HG02623 (cell line): ENCODE results near the gene HGD.

Experiments
- ATAC-seq: cut with Tn5 transposase; IDR thresholded peaks from one replicate; pipeline ENCODE4 v1.9.1; 2021; ENCODE audit warnings: moderate library complexity; ENCODE audit not compliant: unreplicated experiment

The HGD gene

DNA sequence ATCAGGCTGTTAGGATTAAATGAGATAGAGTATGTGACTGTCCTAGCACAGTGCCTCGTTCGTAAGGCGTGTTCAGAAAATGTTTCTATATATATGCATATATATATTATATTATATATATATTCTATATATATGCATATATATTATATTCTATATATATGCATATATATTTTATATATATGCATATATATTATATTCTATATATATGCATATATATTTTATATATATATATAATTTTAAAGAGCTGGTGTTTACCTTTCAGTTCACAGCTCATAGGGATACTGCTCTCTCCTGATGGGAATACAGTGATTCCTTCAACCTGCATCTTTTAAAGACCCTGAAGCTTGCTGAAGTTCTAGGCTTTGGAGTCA, 85.2 kb downstream of the HGD start:
- no peak for ATAC-seq

DNA sequence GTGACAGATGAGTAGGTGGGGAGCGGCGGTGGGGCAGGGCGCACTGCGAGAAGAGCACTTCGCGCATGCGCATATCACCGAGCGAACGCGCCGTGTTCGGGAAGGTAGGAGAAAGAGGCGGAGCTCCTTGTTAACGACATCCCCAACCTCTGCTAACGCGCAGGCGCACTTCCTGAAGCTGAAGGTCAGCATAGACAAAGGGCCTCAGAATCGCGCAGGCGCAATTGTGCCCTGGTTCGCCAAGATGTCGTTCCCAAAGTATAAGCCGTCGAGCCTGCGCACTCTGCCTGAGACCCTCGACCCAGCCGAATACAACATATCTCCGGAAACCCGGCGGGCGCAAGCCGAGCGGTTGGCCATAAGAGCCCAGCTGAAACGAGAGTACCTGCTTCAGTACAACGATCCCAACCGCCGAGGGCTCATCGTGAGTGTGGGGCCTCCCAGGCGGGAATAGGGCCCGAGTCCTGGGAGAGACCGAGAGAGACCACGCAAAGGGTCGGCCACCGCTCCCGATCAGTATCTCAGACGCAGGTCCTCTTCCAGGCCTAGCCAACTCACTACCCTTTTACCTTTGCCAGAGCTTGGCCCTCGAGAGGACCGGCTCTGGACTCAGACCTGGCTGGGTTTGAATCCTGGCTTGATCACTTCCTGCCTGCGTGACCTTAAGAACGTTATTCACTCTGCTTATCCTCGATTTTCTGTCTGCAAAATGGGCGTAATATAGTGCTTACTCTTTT, 85.8 kb downstream of the HGD start, which contains the start of gene NDUFB4:
Gene NDUFB4, plus strand, starts transcription at position 221 of the 737 bp plus-strand sequence. Its CDS starts 24 bp downstream, at position 245.
- peak; percentile 94 for ATAC-seq

DNA sequence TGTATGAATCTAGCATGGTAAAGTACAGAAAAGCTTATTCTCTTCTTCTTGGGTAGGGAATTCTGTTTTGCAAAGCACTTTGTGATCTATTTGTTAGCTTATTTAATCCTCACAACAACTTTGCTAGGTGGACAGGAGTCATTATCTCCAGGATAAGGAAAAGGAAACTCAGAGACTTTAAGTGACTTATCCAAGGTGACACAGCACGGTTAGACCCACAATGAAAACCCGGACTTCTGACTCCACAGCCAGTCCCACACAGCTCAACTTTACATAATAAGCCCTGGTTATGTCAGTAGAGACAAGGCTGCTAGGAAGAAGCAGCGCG, 86.3 kb downstream of the HGD start:
- ATAC-seq = no peak

DNA sequence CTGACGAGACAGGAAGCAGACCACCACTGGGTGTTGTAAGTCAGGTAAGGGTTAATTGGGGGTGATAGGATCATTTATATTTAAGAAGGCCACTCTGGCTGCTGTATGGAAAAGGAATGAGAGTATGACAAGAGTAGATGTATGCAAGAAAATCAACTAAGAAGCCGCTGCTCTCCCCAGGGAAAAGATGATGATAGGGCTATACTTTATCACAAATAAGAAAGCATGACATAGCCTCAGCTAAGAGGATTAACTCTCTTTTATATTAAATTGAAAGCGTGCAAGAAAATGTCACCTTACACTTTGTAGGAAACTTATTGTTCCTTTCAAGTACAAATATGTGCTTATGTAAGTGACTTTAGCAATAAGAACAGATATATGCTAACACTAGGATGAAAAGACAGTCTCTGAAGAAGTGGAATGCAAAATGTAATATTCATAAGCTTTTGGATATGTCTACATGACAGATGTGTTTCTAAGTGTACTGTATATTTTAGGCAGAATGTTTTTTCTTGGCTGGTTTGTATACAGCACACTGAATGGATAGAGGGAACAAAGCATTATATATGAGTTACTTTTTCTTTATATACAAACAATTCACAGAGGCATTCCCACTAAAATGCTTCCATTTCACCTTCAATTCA, 94.6 kb downstream of the HGD start:
- no peak for ATAC-seq
